Hippocampal formation (tissue), 2 donors: ENCODE results near the gene IREB2.

Source experiments
- DNase-seq, 2 donors: peaks; one replicate each; lab custom pipeline; 2025; lab: John Stamatoyannopoulos, UW

IREB2 gene

GRCh38 chr15:78405336-78405924 lies 32.6 kb upstream of the IREB2 start:
- DNase-seq, result no peak

DNA sequence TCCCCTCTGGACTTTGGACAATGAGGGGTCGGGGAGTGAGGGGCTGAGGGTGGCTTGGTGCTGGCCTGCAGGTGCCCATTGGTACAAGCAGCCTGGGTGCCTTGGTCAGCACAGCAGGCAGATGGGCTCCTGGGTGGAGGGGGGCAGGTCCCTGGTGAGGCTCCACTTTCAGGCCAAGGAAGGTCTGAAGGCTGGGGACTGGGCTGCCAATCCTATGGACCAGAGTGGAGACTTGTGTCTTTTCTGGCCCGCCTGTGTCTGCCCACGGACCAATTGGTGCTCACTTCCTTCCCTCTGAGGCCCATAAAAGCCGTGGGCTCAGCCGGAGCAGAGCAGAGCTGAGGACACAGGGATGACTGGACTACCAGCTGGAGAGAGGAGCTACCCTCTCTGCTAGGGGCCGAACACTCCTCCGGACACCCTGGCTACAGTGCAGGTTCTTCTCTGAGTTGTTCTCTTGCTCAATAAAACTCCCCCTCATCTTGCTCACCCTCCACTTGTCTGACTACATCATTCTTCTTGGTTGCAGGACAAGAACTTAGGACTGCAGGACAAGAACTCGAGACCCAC lies 31.9 kb upstream of the IREB2 start:
- DNase-seq, result no peak

- DNase-seq, result no peak
Measured at GRCh38 chr15:78407608-78408354, 30.2 kb upstream of the IREB2 start.

- no peak for DNase-seq
Measured at GRCh38 chr15:78408355-78408640, 29.7 kb upstream of the IREB2 start.

DNA sequence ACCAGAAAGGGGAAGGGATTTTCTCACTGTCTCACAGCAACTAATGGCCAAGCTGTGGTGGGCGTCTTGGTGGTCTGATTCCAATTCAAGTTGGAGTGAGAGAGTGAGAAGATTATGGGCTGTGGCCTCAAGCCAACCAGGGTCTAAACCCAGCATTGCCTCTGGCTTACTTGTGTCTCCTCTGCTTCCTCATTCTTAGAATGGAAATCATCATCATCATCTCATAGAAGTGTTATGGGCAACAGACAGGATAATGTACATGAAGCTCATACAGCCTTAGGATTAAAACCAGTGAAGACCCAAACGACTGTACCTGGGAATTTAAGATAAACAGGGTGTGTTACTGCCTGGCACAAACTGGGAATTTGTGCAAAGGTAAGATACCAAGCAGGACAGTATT lies 29.1 kb upstream of the IREB2 start:
- no peak for DNase-seq

DNA sequence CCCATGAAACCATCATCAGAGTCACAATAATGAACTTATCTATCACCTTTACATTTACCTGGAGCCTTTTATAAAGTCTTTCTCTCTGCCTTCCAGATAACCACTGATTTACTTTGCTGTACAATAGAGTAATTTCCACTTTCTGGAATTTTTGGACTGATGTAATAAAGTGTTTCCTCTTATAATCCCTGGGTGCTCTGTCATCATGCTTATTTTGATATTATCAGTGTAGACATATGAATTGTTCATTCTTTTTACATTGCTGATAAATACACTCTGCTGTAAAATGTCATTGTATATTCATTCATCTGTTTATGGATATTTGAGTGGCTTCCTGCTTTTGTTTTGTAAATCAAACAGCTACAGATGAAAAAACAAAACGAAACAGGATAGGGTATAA lies 27.0 kb upstream of the IREB2 start:
- no peak for DNase-seq

DNA sequence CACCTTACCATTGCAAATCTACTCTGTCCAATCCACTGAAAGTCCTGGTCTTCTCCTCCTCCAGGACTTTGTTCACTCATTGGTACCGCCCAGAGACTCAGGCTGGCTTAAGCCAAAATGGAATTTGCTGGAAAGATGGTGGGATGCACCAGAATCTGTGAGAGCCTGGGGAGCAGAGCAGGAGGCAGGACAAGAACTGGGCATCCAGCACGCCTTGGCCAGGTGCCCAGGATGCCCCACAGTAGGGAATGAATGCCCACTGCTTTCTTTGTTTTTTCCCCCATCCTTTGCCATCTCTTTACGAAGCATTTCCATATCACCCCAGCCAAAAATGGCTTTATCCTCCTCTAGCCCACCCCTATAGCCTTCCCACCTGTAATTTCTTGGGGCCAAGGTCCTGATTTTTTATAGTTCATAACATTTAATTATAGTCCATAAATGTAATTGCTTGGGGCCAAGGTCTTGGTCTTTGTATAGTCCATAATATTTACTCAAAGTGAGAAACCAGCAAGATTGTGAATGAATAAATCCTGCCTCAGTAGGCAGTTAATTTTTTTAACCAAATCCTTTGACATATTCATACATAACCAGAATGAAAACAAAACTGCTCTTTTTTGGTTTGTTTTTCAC lies 23.3 kb upstream of the IREB2 start:
- no peak for DNase-seq

DNA sequence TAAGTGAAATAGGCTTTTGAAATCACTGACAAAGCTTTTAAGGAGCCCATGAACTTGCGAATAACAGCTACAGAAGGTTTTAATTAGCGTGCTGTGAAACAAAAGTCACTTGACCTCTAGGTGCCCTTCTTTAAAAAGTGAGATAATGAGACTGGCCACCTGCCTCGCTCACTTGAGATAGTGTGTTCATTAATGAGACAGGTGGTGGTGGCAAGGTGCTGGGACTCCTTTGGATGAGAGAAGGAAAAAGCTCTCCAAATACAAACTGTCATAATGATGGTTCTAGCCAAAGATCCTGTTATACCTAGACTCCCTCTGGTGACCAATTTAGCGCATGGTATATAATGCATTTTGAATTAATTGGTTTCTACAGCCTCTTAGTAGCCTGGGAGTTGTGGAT lies 22.7 kb upstream of the IREB2 start:
- DNase-seq, result no peak

GRCh38 chr15:78417754-78418630 lies 20.0 kb upstream of the IREB2 start:
- no peak for DNase-seq

GRCh38 chr15:78418686-78419085 lies 19.3 kb upstream of the IREB2 start:
- no peak for DNase-seq

GRCh38 chr15:78419367-78419766 lies 18.6 kb upstream of the IREB2 start:
- no peak for DNase-seq

GRCh38 chr15:78420220-78420619 lies 17.8 kb upstream of the IREB2 start:
- DNase-seq, result no peak

- DNase-seq, result no peak
Measured at GRCh38 chr15:78420766-78421165, 17.2 kb upstream of the IREB2 start.

GRCh38 chr15:78421238-78421965 lies 16.6 kb upstream of the IREB2 start:
- DNase-seq, result no peak

GRCh38 chr15:78422571-78423340 lies 15.3 kb upstream of the IREB2 start:
- peak; percentile 28 to 75 for DNase-seq

GRCh38 chr15:78424673-78425072 lies 13.3 kb upstream of the IREB2 start:
- no peak for DNase-seq

DNA sequence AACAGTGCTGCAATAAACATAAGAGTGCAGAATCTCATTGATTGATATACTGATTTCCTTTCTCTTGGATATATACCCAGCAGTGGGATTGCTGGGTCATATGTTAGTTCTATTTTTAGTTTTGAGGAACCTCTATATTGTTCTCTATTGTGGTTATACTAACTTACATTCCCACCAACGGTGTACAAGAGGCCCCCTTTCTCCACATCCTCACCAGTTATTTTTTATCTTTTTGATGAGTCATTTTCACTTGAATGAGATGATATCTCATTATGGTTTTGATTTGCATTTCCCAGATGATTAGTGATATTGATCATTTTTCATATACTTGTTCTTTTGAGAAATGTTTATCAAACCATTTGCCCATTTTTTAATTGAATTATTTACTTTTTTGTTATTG lies 12.4 kb upstream of the IREB2 start:
- DNase-seq, result no peak

GRCh38 chr15:78426300-78426699 lies 11.7 kb upstream of the IREB2 start:
- DNase-seq, result no peak

- no peak for DNase-seq
Measured at GRCh38 chr15:78427953-78428352, 10.1 kb upstream of the IREB2 start.

- no peak for DNase-seq
Measured at GRCh38 chr15:78429477-78429876, 8.5 kb upstream of the IREB2 start.

GRCh38 chr15:78431955-78432354 lies 6.1 kb upstream of the IREB2 start:
- no peak for DNase-seq
